GM06990 (cell line): Measurements from ENCODE around the gene PFAS.

Experiments used
- DNase-seq: peaks from one replicate; pipeline ENCODE4 v3.0.0-alpha.2; 2011; ENCODE audit not compliant: insufficient read length; ENCODE audit errors: extremely low read depth
- H3K27me3 ChIP-seq: replicated peaks from 2 replicates; pipeline ENCODE4 v1.6.0; 2011; ENCODE audit warnings: low read length; ENCODE audit not compliant: control insufficient read depth, insufficient read depth
- H3K36me3 ChIP-seq: 2 replicates; pipeline ENCODE4 v1.5.1; 2011; ENCODE audit warnings: low read length; ENCODE audit not compliant: control insufficient read depth, insufficient read depth
- H3K4me3 ChIP-seq: replicated peaks from 2 replicates; pipeline ENCODE4 v1.5.1; 2011; ENCODE audit warnings: low read depth, mild to moderate bottlenecking, control low read depth, low read length
- CTCF ChIP-seq: IDR thresholded peaks from 2 replicates; pipeline ENCODE4 v1.5.1; 2011; ENCODE audit warnings: low read length, control low read depth, mild to moderate bottlenecking, inconsistent platforms; ENCODE audit not compliant: insufficient read depth, poor library complexity, severe bottlenecking

PFAS gene

GRCh38 chr17:8222630-8223355, 26.3 kb upstream of the PFAS start:
- Histone ChIP-seq H3K27me3 (no peaks in the 10 kb centered on the region), H3K36me3 (peaks cover 7% of the 10 kb centered on the region), H3K4me3 (peak overlapping the region; percentile 65)
- peak; percentile 94 for DNase-seq
- TF ChIP-seq CTCF: no peak

- Histone ChIP-seq H3K4me3 (peak overlapping the region; percentile 65), H3K27me3 (no peaks in the 10 kb centered on the region), H3K36me3 (peaks cover 13% of the 10 kb centered on the region)
- peak; percentile 50 for TF ChIP-seq CTCF
- peak; percentile 80 for DNase-seq
Observed at GRCh38 chr17:8223356-8224126, 25.5 kb upstream of the PFAS start.

- no peak for TF ChIP-seq CTCF
- no peak overlapping the region for H3K4me3 ChIP-seq
- H3K27me3 ChIP-seq: no peaks in the 10 kb centered on the region
- DNase-seq: no peak
- peaks cover 20% of the 10 kb centered on the region for H3K36me3 ChIP-seq
Observed at GRCh38 chr17:8224891-8225812, 23.9 kb upstream of the PFAS start.

GRCh38 chr17:8225813-8226535, 23.1 kb upstream of the PFAS start:
- TF ChIP-seq CTCF: no peak
- Histone ChIP-seq H3K4me3 (no peak overlapping the region), H3K27me3 (no peaks in the 10 kb centered on the region), H3K36me3 (peaks cover 24% of the 10 kb centered on the region)
- peak; percentile 57 for DNase-seq

- H3K4me3 ChIP-seq: peak overlapping the region; percentile 27; the same call in 1 of the 2 replicates
- H3K36me3 ChIP-seq: peaks cover 30% of the 10 kb centered on the region
- H3K27me3 ChIP-seq: no peaks in the 10 kb centered on the region
- no peak for TF ChIP-seq CTCF
- DNase-seq: peak; percentile 81
Observed at GRCh38 chr17:8226536-8227237, 22.4 kb upstream of the PFAS start.
